Astrocyte (in vitro differentiated cells and primary cell): ENCODE data around the gene PP2D1. TPM values are rescaled to one million over a fixed set of nuclear protein-coding genes. Genes with fewer than 3 reads are reported as not detected.

Source experiments
- DNase-seq: peaks from one replicate; pipeline ENCODE4 v3.0.0-alpha.2; 2010; ENCODE audit warnings: low read depth
- FAIRE-seq: peaks from 2 replicates; lab custom pipeline; 2011; peaks lifted over from hg19 to GRCh38; lab: Jason Lieb, UNC
- H2AFZ ChIP-seq: 2 replicates; pipeline ENCODE4 v1.6.0; 2012; ENCODE audit warnings: low read depth, low read length, inconsistent platforms
- H3K27ac ChIP-seq: 2 replicates; pipeline ENCODE4 v1.5.1; 2011; ENCODE audit warnings: low read depth, low read length, inconsistent platforms
- H3K27me3 ChIP-seq: 2 replicates; pipeline ENCODE4 v1.6.0; 2011; ENCODE audit warnings: low read length, inconsistent platforms; ENCODE audit not compliant: insufficient read depth
- H3K36me3 ChIP-seq: 2 replicates; pipeline ENCODE4 v1.5.1; 2011; ENCODE audit warnings: low read length, inconsistent platforms; ENCODE audit not compliant: insufficient read depth
- H3K4me1 ChIP-seq: 2 replicates; pipeline ENCODE4 v1.5.1; 2011; ENCODE audit warnings: low read length, inconsistent platforms; ENCODE audit not compliant: insufficient read depth
- H3K4me2 ChIP-seq: 2 replicates; pipeline ENCODE4 v1.6.0; 2012; ENCODE audit warnings: low read length, inconsistent platforms
- H3K4me3 ChIP-seq: 2 replicates; pipeline ENCODE4 v1.5.1; 2011; ENCODE audit warnings: low read depth, mild to moderate bottlenecking, low read length, inconsistent platforms; ENCODE audit not compliant: insufficient read depth
- H3K79me2 ChIP-seq: 2 replicates; pipeline ENCODE4 v1.6.0; 2012; ENCODE audit warnings: mild to moderate bottlenecking, low read length, inconsistent platforms; ENCODE audit not compliant: insufficient read depth
- H3K9ac ChIP-seq: 2 replicates; pipeline ENCODE4 v1.6.0; 2012; ENCODE audit warnings: mild to moderate bottlenecking, low read length, inconsistent platforms
- H3K9me3 ChIP-seq: 2 replicates; pipeline ENCODE4 v1.5.1; 2012; ENCODE audit warnings: low read depth, mild to moderate bottlenecking, low read length, inconsistent platforms; ENCODE audit not compliant: insufficient read depth
- H4K20me1 ChIP-seq: 2 replicates; pipeline ENCODE4 v1.6.0; 2012; ENCODE audit warnings: low read length, inconsistent platforms; ENCODE audit not compliant: insufficient read depth
- H3K27ac Mint-ChIP-seq: one replicate; pipeline ENCODE4 v1.8.0; 2021; ENCODE audit warnings: mild to moderate bottlenecking, mixed read lengths; ENCODE audit not compliant: unreplicated experiment
- H3K27me3 Mint-ChIP-seq: one replicate; pipeline ENCODE4 v1.8.0; 2021; ENCODE audit warnings: low read depth, mixed read lengths; ENCODE audit not compliant: unreplicated experiment
- H3K36me3 Mint-ChIP-seq: one replicate; pipeline ENCODE4 v1.8.0; 2021; ENCODE audit warnings: low read depth, mixed read lengths; ENCODE audit not compliant: unreplicated experiment
- H3K4me1 Mint-ChIP-seq: one replicate; pipeline ENCODE4 v1.8.0; 2021; ENCODE audit warnings: low read depth, mixed read lengths; ENCODE audit not compliant: unreplicated experiment
- H3K4me3 Mint-ChIP-seq: one replicate; pipeline ENCODE4 v1.8.0; 2021; ENCODE audit warnings: mild to moderate bottlenecking, moderate library complexity, mixed read lengths; ENCODE audit not compliant: unreplicated experiment
- H3K9me3 Mint-ChIP-seq: one replicate; pipeline ENCODE4 v1.8.0; 2021; ENCODE audit warnings: mild to moderate bottlenecking, mixed read lengths; ENCODE audit not compliant: unreplicated experiment
- CTCF ChIP-seq: IDR thresholded peaks from 2 replicates; pipeline ENCODE4 v1.5.1; 2011; ENCODE audit warnings: low read depth, mild to moderate bottlenecking, inconsistent platforms, low read length, moderate library complexity; ENCODE audit not compliant: insufficient read depth
- EZH2 ChIP-seq: IDR thresholded peaks from 2 replicates; pipeline ENCODE4 v1.6.1; 2012; ENCODE audit warnings: mild to moderate bottlenecking, low read length, inconsistent platforms; ENCODE audit not compliant: insufficient read depth
- total RNA-seq: library from RNA; stranded (reverse); gene quantifications from 2 replicates; pipeline ENCODE4 v1.2.1, GENCODE V29; 2021

Gene PP2D1
- total RNA-seq, 1 donor from 2014 or later = not detected

- H3K36me3 Mint-ChIP-seq = no peaks in the 10 kb centered on the region
- H3K4me1 ChIP-seq = peaks cover 13% of the 10 kb centered on the region
- no peak overlapping the region for H3K27ac ChIP-seq
- no peak for FAIRE-seq
- no peaks in the 10 kb centered on the region for H3K36me3 ChIP-seq
- H3K27me3 Mint-ChIP-seq = no peaks in the 10 kb centered on the region
- H3K27ac Mint-ChIP-seq = no peak overlapping the region
- H4K20me1 ChIP-seq = peaks cover 26% of the 10 kb centered on the region
- no peak for DNase-seq
- no peak overlapping the region for H3K4me2 ChIP-seq
- no peak overlapping the region for H2AFZ ChIP-seq
- no peak overlapping the region for H3K9ac ChIP-seq
- no peak for TF ChIP-seq EZH2
- TF ChIP-seq CTCF = no peak
- H3K27me3 ChIP-seq = no peaks in the 10 kb centered on the region
- H3K79me2 ChIP-seq = peaks cover 33% of the 10 kb centered on the region
- H3K4me3 ChIP-seq = no peak overlapping the region
- H3K4me3 Mint-ChIP-seq = peak overlapping the region; percentile 99
- no peaks in the 10 kb centered on the region for H3K9me3 ChIP-seq
- H3K4me1 Mint-ChIP-seq = no peaks in the 10 kb centered on the region
- H3K9me3 Mint-ChIP-seq = peaks cover 3% of the 10 kb centered on the region
Observed at GRCh38 chr3:19945534-19945933, 66.5 kb downstream of the PP2D1 start.

- Histone ChIP-seq H3K9me3 (no peaks in the 10 kb centered on the region), H3K4me3 (no peak overlapping the region), H3K4me2 (no peak overlapping the region), H3K9ac (no peak overlapping the region), H3K36me3 (no peaks in the 10 kb centered on the region), H3K27ac (no peak overlapping the region), H2AFZ (no peak overlapping the region), H3K79me2 (no peaks in the 10 kb centered on the region), H4K20me1 (no peaks in the 10 kb centered on the region), H3K27me3 (no peaks in the 10 kb centered on the region), H3K4me1 (peaks cover 12% of the 10 kb centered on the region)
- no peak overlapping the region for H3K4me3 Mint-ChIP-seq
- H3K27me3 Mint-ChIP-seq = no peaks in the 10 kb centered on the region
- H3K4me1 Mint-ChIP-seq = peaks cover 10% of the 10 kb centered on the region
- H3K27ac Mint-ChIP-seq = no peak overlapping the region
- DNase-seq = no peak
- TF ChIP-seq CTCF (no peak), EZH2 (no peak)
- peaks cover 3% of the 10 kb centered on the region for H3K9me3 Mint-ChIP-seq
- peaks cover 1% of the 10 kb centered on the region for H3K36me3 Mint-ChIP-seq
- no peak for FAIRE-seq
Observed at GRCh38 chr3:19940643-19941042, 71.4 kb downstream of the PP2D1 start.

- Mint-ChIP-seq H3K4me1 (peaks cover 10% of the 10 kb centered on the region), H3K9me3 (peaks cover 3% of the 10 kb centered on the region), H3K4me3 (no peak overlapping the region), H3K27ac (no peak overlapping the region), H3K36me3 (peaks cover 1% of the 10 kb centered on the region), H3K27me3 (no peaks in the 10 kb centered on the region)
- FAIRE-seq (no peak), DNase-seq (no peak)
- no peaks in the 10 kb centered on the region for H3K36me3 ChIP-seq
- no peaks in the 10 kb centered on the region for H3K9me3 ChIP-seq
- no peak overlapping the region for H2AFZ ChIP-seq
- no peak overlapping the region for H3K4me3 ChIP-seq
- no peaks in the 10 kb centered on the region for H4K20me1 ChIP-seq
- H3K79me2 ChIP-seq = no peaks in the 10 kb centered on the region
- H3K4me2 ChIP-seq = no peak overlapping the region
- no peaks in the 10 kb centered on the region for H3K27me3 ChIP-seq
- TF ChIP-seq CTCF (no peak), EZH2 (no peak)
- no peak overlapping the region for H3K27ac ChIP-seq
- H3K4me1 ChIP-seq = peaks cover 12% of the 10 kb centered on the region
- H3K9ac ChIP-seq = no peak overlapping the region
Observed at GRCh38 chr3:19938295-19938627, 73.8 kb downstream of the PP2D1 start.
